GM23248 (cell line): ENCODE results near the gene CD300E. TPM values are rescaled to one million over a fixed set of nuclear protein-coding genes. Genes with fewer than 3 reads are reported as not detected.
"Not testable (repeated sequence)": the region's sequence is repeated elsewhere in the genome, so short reads cannot be mapped to it uniquely, and the experiment has no call there.

ENCODE experiments used
- DNase-seq: peaks from one replicate; pipeline ENCODE4 v3.0.0-alpha.2; 2015
- H2AFZ ChIP-seq: fragments of 200-600 bp; sonication (generic); 2 replicates; pipeline ENCODE4 v1.6.1; 2016; ENCODE audit warnings: antibody characterized with exemption
- H3F3A ChIP-seq: fragments of 200-600 bp; sonication (generic); 2 replicates; pipeline ENCODE4 v1.6.1; 2016; ENCODE audit warnings: mild to moderate bottlenecking, antibody characterized with exemption, mixed run types; ENCODE audit not compliant: insufficient read depth
- H3K27ac ChIP-seq: fragments of 200-600 bp; sonication (generic); 2 replicates; pipeline ENCODE4 v1.5.1; 2016; ENCODE audit warnings: mild to moderate bottlenecking
- H3K27me3 ChIP-seq: fragments of 200-600 bp; sonication (generic); replicated peaks from 2 replicates; pipeline ENCODE4 v1.6.1; 2016; ENCODE audit warnings: mild to moderate bottlenecking; ENCODE audit not compliant: insufficient read depth
- H3K36me3 ChIP-seq: fragments of 200-600 bp; sonication (generic); 2 replicates; pipeline ENCODE4 v1.6.1; 2016; ENCODE audit warnings: low read depth, mild to moderate bottlenecking
- H3K4me1 ChIP-seq: fragments of 200-600 bp; sonication (generic); 2 replicates; pipeline ENCODE4 v1.6.1; 2016; ENCODE audit warnings: mild to moderate bottlenecking; ENCODE audit not compliant: insufficient read depth
- H3K4me2 ChIP-seq: fragments of 200-600 bp; sonication (generic); one replicate; pipeline ENCODE4 v1.6.1; 2016; ENCODE audit warnings: mild to moderate bottlenecking; ENCODE audit not compliant: unreplicated experiment
- H3K4me3 ChIP-seq: fragments of 200-600 bp; sonication (generic); 2 replicates; pipeline ENCODE4 v1.5.1; 2016; ENCODE audit warnings: mild to moderate bottlenecking
- H3K79me2 ChIP-seq: fragments of 200-600 bp; sonication (generic); 2 replicates; pipeline ENCODE4 v1.6.1; 2016; ENCODE audit warnings: mild to moderate bottlenecking; ENCODE audit not compliant: insufficient read depth
- H3K9ac ChIP-seq: fragments of 200-600 bp; sonication (generic); 2 replicates; pipeline ENCODE4 v1.6.1; 2016; ENCODE audit warnings: mild to moderate bottlenecking
- H3K9me2 ChIP-seq: fragments of 200-600 bp; sonication (generic); 2 replicates; pipeline ENCODE4 v1.6.1; 2016; ENCODE audit warnings: mixed run types, mild to moderate bottlenecking, moderate library complexity; ENCODE audit not compliant: insufficient read depth
- H3K9me3 ChIP-seq: fragments of 200-600 bp; sonication (generic); one replicate; pipeline ENCODE4 v1.6.1; 2017; ENCODE audit warnings: low read depth
- H4K20me1 ChIP-seq: fragments of 200-600 bp; sonication (generic); 2 replicates; pipeline ENCODE4 v1.6.0; 2016; ENCODE audit not compliant: insufficient read depth
- EZH2 ChIP-seq: fragments of 200-600 bp; sonication (generic); IDR thresholded peaks from 2 replicates; pipeline ENCODE4 v1.6.1; 2018; ENCODE audit warnings: antibody characterized with exemption, mild to moderate bottlenecking; ENCODE audit not compliant: insufficient read depth, poor library complexity, severe bottlenecking
- EZH2phosphoT487 ChIP-seq: fragments of 200-600 bp; sonication (generic); IDR thresholded peaks from 2 replicates; pipeline ENCODE4 v1.6.1; 2018; ENCODE audit warnings: antibody characterized with exemption, moderate library complexity, mild to moderate bottlenecking, low read depth; ENCODE audit not compliant: insufficient read depth
- WGBS, 2 experiments: methylation state at CpG; one replicate each; pipeline ENCODE4 v1.1.6; 2015 to 2017; ENCODE audit warnings: low lambda C conversion rate in 2 of 2, low coverage in 1 of 2; ENCODE audit errors: missing lambda C conversion rate in 2 of 2; 5-methylcytosine and 5-hydroxymethylcytosine counted together
- in situ Hi-C: fragments of 300-500 bp; cut with MboI; formaldehyde crosslinking; loops from 2 replicates; pipeline ENCODE4 v1.15.0; 2020
- polyA plus RNA-seq: library from polyadenylated mRNA; unstranded; fragments of >200 nt; fragmentation: Nextera tagmentation; extraction: Ambion mirVana; gene quantifications from 2 replicates; pipeline ENCODE4 v1.2.1, GENCODE V29; 2016
- total RNA-seq: library from RNA; depleted of rRNA; stranded (reverse); fragments of >200 nt; shearing (Covaris generic); gene quantifications from 2 replicates; pipeline ENCODE4 v1.2.3, GENCODE V29; 2014

Gene CD300E
- total and polyA plus RNA-seq, 2 experiments from 2014 or later, result not detected

GRCh38 chr17:74578979-74579378, 44.6 kb downstream of the CD300E start:
- Histone ChIP-seq H3K4me1 (no peaks in the 10 kb centered on the region), H4K20me1 (no peaks in the 10 kb centered on the region), H3K27ac (no peak overlapping the region), H3K36me3 (no peaks in the 10 kb centered on the region), H3K27me3 (0 out of 2 replicates have a peak, but pooled peaks cover 1% of the 10 kb centered on the region), H3K9me2 (no peaks in the 10 kb centered on the region), H3K4me2 (no peak overlapping the region), H2AFZ (no peak overlapping the region), H3K79me2 (no peaks in the 10 kb centered on the region), H3K9me3 (no peaks in the 10 kb centered on the region), H3K4me3 (no peak overlapping the region), H3F3A (no peaks in the 10 kb centered on the region), H3K9ac (no peak overlapping the region)
- no peak for TF ChIP-seq EZH2phosphoT487
- TF ChIP-seq EZH2, result no peak
- no peak for DNase-seq
- in situ Hi-C loops, result no loop called here
- 53 to 64% methylated on average over 9 of the region's 9 CpGs for WGBS, 2 experiments

GRCh38 chr17:74574489-74575142, 48.9 kb downstream of the CD300E start:
- WGBS, 2 experiments, result 31 to 39% methylated on average over 5 of the region's 5 CpGs
- H3K27me3 ChIP-seq, result no peaks in the 10 kb centered on the region
- TF ChIP-seq EZH2phosphoT487 (no peak), EZH2 (no peak)
- H3K4me1 ChIP-seq, result peaks cover 5% of the 10 kb centered on the region
- H3K9me2 ChIP-seq, result no peaks in the 10 kb centered on the region
- no peak for DNase-seq
- peaks cover 4% of the 10 kb centered on the region; the same call in 1 of the 2 replicates for H3F3A ChIP-seq
- H3K9ac ChIP-seq, result no peak overlapping the region
- H2AFZ ChIP-seq, result no peak overlapping the region
- H3K4me2 ChIP-seq, result no peak overlapping the region
- in situ Hi-C loops, result no loop called here
- no peaks in the 10 kb centered on the region for H3K9me3 ChIP-seq
- H3K79me2 ChIP-seq, result no peaks in the 10 kb centered on the region
- H3K4me3 ChIP-seq, result no peak overlapping the region
- no peaks in the 10 kb centered on the region for H3K36me3 ChIP-seq
- no peaks in the 10 kb centered on the region for H4K20me1 ChIP-seq
- H3K27ac ChIP-seq, result no peak overlapping the region

GRCh38 chr17:74573635-74574034, 49.9 kb downstream of the CD300E start:
- H3K79me2 ChIP-seq, H3K4me1 ChIP-seq, H3K9me3 ChIP-seq, H3K9ac ChIP-seq, H3K36me3 ChIP-seq, H3F3A ChIP-seq, H3K4me2 ChIP-seq, H3K27me3 ChIP-seq, H3K4me3 ChIP-seq, H2AFZ ChIP-seq, H3K27ac ChIP-seq, H3K9me2 ChIP-seq, in situ Hi-C loops, H4K20me1 ChIP-seq, DNase-seq: not testable (repeated sequence)

GRCh38 chr17:74573169-74573568, 50.4 kb downstream of the CD300E start:
- in situ Hi-C loops, result no loop called here
- no peak overlapping the region for H3K27ac ChIP-seq
- peaks cover 5% of the 10 kb centered on the region for H3K4me1 ChIP-seq
- H3K4me3 ChIP-seq, result no peak overlapping the region
- 50 to 56% methylated on average over 3 of the region's 3 CpGs for WGBS, 2 experiments
- peaks cover 4% of the 10 kb centered on the region; the same call in 1 of the 2 replicates for H3F3A ChIP-seq
- no peaks in the 10 kb centered on the region for H3K79me2 ChIP-seq
- TF ChIP-seq EZH2 (no peak), EZH2phosphoT487 (no peak)
- no peak overlapping the region for H3K9ac ChIP-seq
- no peak overlapping the region for H3K4me2 ChIP-seq
- H4K20me1 ChIP-seq, result no peaks in the 10 kb centered on the region
- no peaks in the 10 kb centered on the region for H3K27me3 ChIP-seq
- no peaks in the 10 kb centered on the region for H3K9me3 ChIP-seq
- no peak for DNase-seq
- H2AFZ ChIP-seq, result no peak overlapping the region
- no peaks in the 10 kb centered on the region for H3K9me2 ChIP-seq
- no peaks in the 10 kb centered on the region for H3K36me3 ChIP-seq
